Fibroblast of gingiva (primary cell): ENCODE measurements around the gene OPRL1.
"Not testable (repeated sequence)": the region's sequence is repeated elsewhere in the genome, so short reads cannot be mapped to it uniquely, and the experiment has no call there.

Experiments
- DNase-seq: peaks from one replicate; pipeline ENCODE4 v3.0.0-alpha.2; 2011; ENCODE audit warnings: low read depth

OPRL1 gene

GRCh38 chr20:64117432-64117777, 37.5 kb downstream of the OPRL1 start:
- not testable (repeated sequence) for DNase-seq

DNA sequence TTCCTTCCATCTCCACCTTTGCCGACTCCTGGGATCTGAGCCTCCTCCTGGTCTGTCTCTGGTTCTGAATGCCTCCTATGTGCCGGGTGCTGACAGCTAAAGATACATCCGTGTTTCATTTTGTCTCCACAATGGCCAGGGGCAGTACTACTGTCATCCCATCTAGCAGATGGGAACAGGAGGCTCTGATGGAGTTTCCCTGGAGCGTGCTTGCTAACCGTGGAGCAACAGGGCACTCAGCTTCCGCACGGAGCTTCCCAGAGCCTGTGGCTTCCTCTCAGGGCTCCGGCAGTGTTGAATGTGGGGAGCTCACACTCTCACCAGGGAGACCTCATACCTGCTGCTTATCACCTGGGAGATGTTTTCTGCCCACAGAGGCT, 39.4 kb downstream of the OPRL1 start:
- no peak for DNase-seq

- DNase-seq, result no peak
Observed at GRCh38 chr20:64119681-64120341, 39.9 kb downstream of the OPRL1 start.

DNA sequence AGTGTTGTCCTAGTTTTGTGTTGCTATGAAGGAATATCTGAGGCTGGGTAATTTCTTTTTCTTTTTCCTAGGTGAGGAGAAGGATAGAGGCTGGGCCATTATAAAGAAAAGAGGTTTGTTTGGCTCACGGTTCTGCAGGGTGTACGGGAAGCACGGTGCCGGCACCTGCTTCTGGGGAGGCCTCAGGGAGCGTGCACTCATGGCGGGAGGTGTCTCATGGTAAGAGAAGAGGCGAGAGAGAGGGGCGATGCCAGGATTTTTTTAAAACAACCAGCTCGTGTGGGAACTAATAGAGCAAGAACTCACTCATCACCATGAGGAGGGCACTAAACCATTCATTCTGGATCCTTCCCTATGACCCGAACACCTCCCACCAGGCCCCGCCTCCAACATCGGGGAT, 41.7 kb downstream of the OPRL1 start:
- no peak for DNase-seq

GRCh38 chr20:64122927-64123326, 43.0 kb downstream of the OPRL1 start:
- not testable (repeated sequence) for DNase-seq

DNA sequence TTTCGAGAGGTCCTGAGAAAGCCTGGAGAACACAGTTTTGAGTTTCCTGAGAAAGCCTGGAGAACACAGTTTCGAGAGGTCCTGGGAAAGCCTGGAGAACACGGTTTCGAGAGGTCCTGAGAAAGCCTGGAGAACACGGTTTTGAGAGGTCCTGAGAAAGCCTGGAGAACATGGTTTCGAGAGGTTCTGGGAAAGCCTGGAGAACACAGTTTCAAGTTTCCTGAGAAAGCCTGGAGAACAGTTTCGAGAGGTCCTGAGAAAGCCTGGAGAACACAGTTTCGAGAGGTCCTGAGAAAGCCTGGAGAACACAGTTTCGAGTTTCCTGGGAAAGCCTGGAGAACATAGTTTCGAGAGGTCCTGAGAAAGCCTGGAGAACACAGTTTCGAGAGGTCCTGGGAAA, 43.6 kb downstream of the OPRL1 start:
- not testable (repeated sequence) for DNase-seq

GRCh38 chr20:64129146-64129782, 49.4 kb downstream of the OPRL1 start:
- no peak for DNase-seq

DNA sequence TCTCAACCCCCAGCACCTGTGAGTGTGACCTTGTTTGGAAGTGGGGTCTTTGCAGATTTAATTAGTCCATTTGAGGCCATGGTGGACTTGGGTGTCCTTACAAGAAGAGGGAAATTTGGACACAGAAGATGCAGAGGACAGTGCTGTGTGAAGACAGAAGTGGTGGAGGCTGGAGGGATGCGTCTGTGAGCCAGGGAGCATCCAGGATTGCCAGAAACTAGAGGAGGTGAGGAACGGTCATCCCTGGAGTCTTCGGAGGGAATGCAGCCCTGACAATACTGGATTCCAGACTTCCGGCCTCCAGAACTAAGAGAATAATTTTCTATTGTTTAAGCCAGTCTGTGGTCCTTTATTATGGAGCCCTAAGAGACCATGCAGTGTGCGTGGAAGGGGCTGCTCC, 50.4 kb downstream of the OPRL1 start:
- no peak for DNase-seq

DNA sequence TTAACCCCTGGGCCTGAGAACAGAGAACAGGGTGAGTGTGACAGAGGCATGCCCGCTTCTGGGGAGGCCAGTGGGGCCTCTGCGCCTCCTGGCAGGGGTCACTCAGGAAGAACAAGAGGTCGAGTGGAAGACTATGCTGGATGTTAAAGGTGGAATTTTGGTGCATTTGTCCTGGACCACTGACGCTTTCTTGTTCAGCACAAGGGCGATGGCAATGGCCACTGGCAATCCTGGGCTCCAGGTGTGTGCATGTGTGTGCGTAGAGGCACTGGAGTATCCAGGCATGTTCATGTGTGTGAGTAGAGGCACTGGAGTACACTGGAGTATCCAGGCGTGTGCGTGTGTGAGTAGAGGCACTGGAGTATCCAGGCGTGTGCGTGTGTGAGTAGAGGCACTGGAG, 51.0 kb downstream of the OPRL1 start:
- DNase-seq, result no peak

GRCh38 chr20:64131406-64131805, 51.5 kb downstream of the OPRL1 start:
- no peak for DNase-seq

- no peak for DNase-seq
Observed at GRCh38 chr20:64133951-64134407, 54.1 kb downstream of the OPRL1 start.

DNA sequence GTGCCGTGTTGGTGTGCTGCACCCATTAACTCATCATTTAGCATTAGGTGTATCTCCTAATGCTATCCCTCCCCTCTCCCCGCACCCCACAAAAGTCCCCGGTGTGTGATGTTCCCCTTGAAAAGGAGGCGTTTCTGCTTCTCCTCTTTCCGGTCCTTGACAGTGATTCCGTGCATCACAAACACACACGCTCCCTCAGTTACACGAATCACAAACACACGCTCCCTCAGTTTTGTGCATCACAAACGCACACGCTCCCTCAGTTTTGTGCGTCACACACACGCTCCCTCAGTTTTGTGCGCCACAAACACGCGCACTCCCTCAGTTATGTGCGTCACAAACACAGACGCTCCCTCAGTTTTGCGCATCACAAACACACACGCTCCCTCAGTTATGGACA, 54.9 kb downstream of the OPRL1 start:
- DNase-seq, result not testable (repeated sequence)

GRCh38 chr20:64136004-64136710, 56.3 kb downstream of the OPRL1 start:
- no peak for DNase-seq

- no peak for DNase-seq
Observed at GRCh38 chr20:64137598-64138031, 57.7 kb downstream of the OPRL1 start.

GRCh38 chr20:64138276-64138815, 58.5 kb downstream of the OPRL1 start:
- DNase-seq, result no peak

DNA sequence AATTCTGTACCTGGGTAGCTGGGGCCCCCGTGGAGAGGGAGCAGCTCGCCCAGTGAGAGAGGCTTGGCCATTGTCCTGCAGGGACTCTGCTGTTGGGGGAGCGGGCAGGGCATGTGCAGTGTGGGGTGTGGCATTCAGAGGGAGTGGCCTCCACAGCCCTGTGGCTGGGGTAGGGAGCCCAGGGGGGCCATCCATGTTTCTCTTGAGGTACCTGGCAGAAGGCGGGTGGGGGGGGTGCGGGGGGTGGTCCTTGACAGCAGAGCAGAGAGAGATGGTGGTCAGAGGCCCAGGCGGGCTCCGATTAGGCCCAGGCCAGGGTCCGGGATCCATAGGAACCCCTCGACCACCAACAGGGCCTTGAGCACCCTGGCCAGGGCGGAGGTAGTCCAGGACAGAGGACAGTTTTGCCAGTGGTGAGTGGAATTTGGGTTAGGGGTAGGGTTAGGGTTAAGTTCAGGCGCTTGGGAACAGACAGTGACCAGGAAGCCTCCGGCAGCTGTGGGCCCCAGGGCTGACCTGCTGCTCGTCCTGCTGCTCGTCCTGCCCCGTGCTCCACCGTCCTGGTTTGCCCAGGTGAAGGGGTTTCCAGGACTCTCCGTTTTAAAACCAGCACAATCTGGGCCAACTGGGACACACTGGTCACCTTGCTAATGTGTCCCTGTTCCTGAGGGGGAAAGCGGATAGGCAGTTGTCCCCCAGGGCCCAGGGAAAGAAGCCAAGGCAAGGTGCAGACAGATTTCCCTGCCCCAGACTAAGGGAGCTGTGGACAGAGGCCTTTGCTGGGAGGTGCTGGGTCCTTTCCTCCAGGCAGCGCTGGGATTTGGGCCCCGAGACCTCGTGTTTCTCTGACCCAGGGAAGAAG, 59.5 kb downstream of the OPRL1 start:
- DNase-seq, result no peak

DNA sequence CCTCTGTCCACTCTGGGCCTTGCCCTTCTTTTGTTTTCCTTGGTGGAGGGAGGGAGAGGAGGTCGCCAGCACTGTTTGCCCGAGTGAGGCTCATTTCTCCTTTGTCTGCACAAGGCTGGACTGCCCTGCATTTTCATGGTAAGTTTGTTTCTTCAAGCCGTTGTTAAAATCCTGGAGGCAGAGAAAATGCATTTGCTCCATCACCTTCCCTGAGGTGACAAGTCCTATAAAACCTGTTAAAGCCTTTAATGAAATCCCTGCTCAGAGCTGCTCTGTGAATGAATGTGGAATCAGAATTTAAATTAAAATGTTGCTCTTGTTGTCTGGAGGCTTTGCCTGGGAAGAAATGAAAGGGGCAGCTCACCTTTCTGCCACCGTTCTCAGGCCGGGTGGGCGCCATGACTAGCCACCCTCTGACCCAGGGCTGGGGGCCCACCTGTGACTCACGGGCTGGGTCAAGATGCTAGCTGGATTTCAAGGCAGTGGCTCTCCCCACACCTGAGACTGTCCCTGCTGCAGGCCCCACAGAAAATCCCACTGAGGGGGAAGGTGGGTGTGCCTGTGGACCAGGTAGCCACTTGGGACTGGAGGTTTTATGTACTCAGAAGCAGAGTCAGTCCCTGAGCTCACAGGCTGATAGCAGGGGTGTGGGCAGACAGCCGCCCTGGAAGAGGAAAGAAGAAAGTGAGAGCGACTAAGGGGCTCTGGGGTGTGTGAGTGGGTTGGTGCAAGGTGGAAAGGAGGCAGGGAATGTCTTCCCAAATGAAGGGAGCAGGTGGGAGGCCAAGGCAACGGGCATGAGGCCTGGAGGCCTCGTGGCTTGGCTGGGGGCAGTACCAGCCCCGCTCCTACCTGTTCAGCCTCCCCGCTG, 60.4 kb downstream of the OPRL1 start:
- DNase-seq, result no peak

DNA sequence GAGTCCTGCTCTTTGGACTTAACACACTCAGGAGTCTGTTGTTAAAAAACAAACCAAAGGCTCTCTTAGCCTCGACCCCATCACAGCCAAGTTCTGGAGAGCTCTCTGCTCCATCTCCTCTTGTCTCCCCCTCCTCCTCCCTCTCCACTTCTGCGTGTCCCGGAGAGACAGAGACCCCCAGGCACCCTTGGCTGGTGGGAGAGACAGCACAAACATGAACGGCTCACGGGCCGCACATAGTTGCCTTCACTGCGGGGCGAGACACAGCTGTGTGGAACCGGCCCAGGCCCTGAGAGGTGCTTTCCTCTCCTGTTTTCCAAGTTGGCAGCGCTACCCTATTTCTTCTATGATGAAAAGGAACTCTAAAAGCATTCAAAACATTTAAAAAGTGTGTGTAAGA, 61.1 kb downstream of the OPRL1 start:
- no peak for DNase-seq

DNA sequence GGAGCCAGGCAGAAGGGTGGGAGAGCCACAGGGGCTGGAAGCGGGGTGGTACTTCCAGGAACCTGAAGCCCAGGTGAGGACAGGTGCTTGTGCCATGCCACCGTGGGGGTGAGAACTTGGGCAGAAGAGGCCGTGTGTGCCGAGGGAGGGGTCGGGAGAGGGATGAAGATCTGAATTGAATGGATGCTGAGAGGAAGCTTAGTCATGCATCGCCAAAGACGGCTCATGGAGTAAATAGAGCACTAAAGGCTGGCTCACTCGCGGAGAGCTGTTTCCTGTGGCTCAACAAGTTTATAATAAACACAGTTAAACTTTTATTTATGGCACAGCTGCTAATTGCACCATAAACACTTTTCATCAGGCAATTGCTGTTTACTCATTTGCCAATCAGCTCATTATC, 62.7 kb downstream of the OPRL1 start:
- no peak for DNase-seq

GRCh38 chr20:64143018-64143801, 63.3 kb downstream of the OPRL1 start:
- no peak for DNase-seq
